Measurements from ENCODE around the gene P2RX3. TPM values are rescaled to one million over a fixed set of nuclear protein-coding genes. Genes with fewer than 3 reads are reported as not detected.

Gene P2RX3
- total RNA-seq, 2 donors from 2014 or later, result not detected

DNA sequence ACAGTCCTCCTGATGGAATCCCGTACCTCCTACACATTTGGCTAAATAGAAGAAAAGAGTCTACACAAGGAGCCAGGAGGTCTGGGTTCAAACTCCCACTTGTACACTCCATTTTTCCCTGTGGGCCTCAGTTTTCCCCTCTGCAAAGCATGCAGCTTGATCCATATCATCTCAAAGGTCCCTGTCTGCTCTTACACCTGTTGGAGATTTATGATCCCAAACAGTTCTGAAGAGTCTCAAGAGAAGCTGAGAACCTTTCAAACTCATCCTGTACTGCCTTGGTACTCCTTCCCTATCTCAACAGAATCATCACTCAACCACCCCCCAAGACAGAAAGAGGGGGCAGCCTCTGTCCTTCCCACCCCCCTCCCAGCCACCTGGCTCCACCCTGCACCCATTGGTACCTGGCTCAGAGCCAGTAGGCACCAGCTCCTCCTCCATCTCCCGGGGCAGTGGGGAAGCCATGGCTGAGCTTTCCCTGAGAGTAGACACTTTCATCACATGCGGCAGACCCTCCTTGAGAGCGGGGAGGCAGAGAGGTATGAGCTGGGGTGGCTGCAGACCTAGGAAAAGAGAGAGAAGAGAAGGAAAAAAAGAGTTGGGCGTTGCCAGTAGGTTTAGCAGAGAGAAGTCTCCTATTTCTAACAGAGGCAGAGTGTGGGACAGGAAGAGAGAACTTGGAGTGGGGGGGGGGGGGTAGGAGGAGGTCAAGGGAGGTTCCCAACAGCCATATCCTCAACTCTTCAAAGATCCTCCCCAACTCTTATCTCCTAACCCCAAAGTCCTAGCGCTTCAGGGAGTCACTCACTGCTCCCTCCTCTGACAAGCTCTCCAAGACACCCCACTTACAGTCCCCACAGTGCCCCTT is 16.5 kb upstream of the P2RX3 start:
- Histone ChIP-seq H3K27me3 (ENCODE audit: control insufficient read depth, insufficient read depth, low read length, poor library complexity, severe bottlenecking) (no peaks in the 10 kb centered on the region), H3K36me3 (ENCODE audit: control insufficient read depth, insufficient read depth, low read length) (peaks cover 34% of the 10 kb centered on the region), H3K9ac (ENCODE audit: extremely low read depth, low read length, poor library complexity, severe bottlenecking) (no peak overlapping the region), H3K4me1 (ENCODE audit: control insufficient read depth, insufficient read depth, low read length) (peaks cover 26% of the 10 kb centered on the region), H3K27ac (ENCODE audit: low read depth, low read length) (peak overlapping the region; percentile 32), H3K4me3 (ENCODE audit: low read length) (no peak overlapping the region), H3K9me3 (ENCODE audit: control insufficient read depth, low read length) (no peaks in the 10 kb centered on the region)
- H3K36me3 Mint-ChIP-seq (ENCODE audit: low read depth), result peaks cover 34% of the 10 kb centered on the region
- 90 to 100% methylated on average over 2 to 6 of the region's 6 CpGs for WGBS, 2 experiments (ENCODE audit: insufficient coverage in 1 of 2, insufficient read length in 1 of 2)
- no peaks in the 10 kb centered on the region for H3K9me3 Mint-ChIP-seq
- H3K4me1 Mint-ChIP-seq, result peaks cover 32% of the 10 kb centered on the region
- no peak for DNase-seq
- no peak for TF ChIP-seq CTCF (conservative IDR thresholded peaks at IDR 0.05)
- peak overlapping the region; percentile 84 for H3K4me3 Mint-ChIP-seq
- H3K27me3 Mint-ChIP-seq (ENCODE audit: insufficient read depth), result no peaks in the 10 kb centered on the region
- H3K27ac Mint-ChIP-seq, result peak overlapping the region; percentile 83

- H3K9ac ChIP-seq (ENCODE audit: extremely low read depth, low read length, poor library complexity, severe bottlenecking), result no peak overlapping the region
- Mint-ChIP-seq H3K27ac (peak overlapping the region; percentile 92), H3K27me3 (ENCODE audit: insufficient read depth) (no peaks in the 10 kb centered on the region), H3K4me3 (peak overlapping the region; percentile 84), H3K36me3 (ENCODE audit: low read depth) (peaks cover 43% of the 10 kb centered on the region), H3K9me3 (no peaks in the 10 kb centered on the region), H3K4me1 (peaks cover 32% of the 10 kb centered on the region)
- no peaks in the 10 kb centered on the region for H3K9me3 ChIP-seq (ENCODE audit: control insufficient read depth, low read length)
- peak overlapping the region; percentile 92 for H3K4me3 ChIP-seq (ENCODE audit: low read length)
- peak overlapping the region; percentile 32 for H3K27ac ChIP-seq (ENCODE audit: low read depth, low read length)
- 26 to 55% methylated on average over 7 to 12 of the region's 13 CpGs for WGBS, 2 experiments (ENCODE audit: insufficient coverage in 1 of 2, insufficient read length in 1 of 2)
- H3K36me3 ChIP-seq (ENCODE audit: control insufficient read depth, insufficient read depth, low read length), result peaks cover 35% of the 10 kb centered on the region
- H3K27me3 ChIP-seq (ENCODE audit: control insufficient read depth, insufficient read depth, low read length, poor library complexity, severe bottlenecking), result no peaks in the 10 kb centered on the region
- no peak for TF ChIP-seq CTCF (conservative IDR thresholded peaks at IDR 0.05)
- H3K4me1 ChIP-seq (ENCODE audit: control insufficient read depth, insufficient read depth, low read length), result peaks cover 26% of the 10 kb centered on the region
- DNase-seq, result peak; percentile 90
Observed at GRCh38 chr11:57322256-57323166, 15.6 kb upstream of the P2RX3 start.

DNA sequence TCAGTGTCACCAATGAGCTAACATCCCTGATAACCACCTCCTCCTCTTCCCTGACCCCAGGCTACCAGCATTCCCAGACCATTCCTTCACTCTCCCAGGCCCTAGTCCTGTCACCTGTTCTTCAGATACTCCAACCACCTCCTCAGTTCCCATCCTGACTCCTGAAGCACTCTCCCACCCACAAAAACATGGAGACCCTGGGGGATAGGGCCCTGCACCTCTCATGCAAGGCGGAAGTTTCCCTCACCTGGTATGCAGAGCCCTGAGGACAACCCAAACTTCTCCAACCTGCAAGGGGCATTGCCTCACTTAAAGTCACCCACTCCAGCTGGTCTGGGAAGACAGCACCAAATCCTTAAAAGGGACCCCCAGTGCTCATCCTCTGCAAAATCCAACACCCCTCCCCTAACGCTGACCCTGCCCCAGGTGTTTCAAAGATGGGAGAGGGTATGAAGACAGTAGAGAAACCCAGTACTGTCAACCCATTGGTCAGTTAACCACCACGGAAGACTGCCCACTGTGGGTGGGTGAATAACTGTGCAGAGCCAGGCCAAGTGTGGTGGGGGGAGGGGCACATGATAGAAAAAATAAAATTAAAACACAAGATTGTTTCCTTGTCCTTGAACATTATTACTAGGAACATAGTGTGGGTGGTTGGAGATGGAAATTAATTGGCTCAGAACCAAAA is 14.8 kb upstream of the P2RX3 start:
- H3K4me1 Mint-ChIP-seq, result peaks cover 29% of the 10 kb centered on the region
- Histone ChIP-seq H3K36me3 (ENCODE audit: control insufficient read depth, insufficient read depth, low read length) (peaks cover 36% of the 10 kb centered on the region), H3K4me1 (ENCODE audit: control insufficient read depth, insufficient read depth, low read length) (peaks cover 26% of the 10 kb centered on the region), H3K4me3 (ENCODE audit: low read length) (peak overlapping the region; percentile 92), H3K9ac (ENCODE audit: extremely low read depth, low read length, poor library complexity, severe bottlenecking) (peak overlapping the region; percentile 68), H3K27me3 (ENCODE audit: control insufficient read depth, insufficient read depth, low read length, poor library complexity, severe bottlenecking) (no peaks in the 10 kb centered on the region), H3K27ac (ENCODE audit: low read depth, low read length) (peak overlapping the region; percentile 99), H3K9me3 (ENCODE audit: control insufficient read depth, low read length) (no peaks in the 10 kb centered on the region)
- H3K9me3 Mint-ChIP-seq, result no peaks in the 10 kb centered on the region
- no peak for TF ChIP-seq CTCF (conservative IDR thresholded peaks at IDR 0.05)
- H3K27me3 Mint-ChIP-seq (ENCODE audit: insufficient read depth), result no peaks in the 10 kb centered on the region
- H3K4me3 Mint-ChIP-seq, result peak overlapping the region; percentile 84
- WGBS, 2 experiments (ENCODE audit: insufficient coverage in 1 of 2, insufficient read length in 1 of 2), result 43 to 61% methylated on average over 1 to 3 of the region's 3 CpGs
- no peak for DNase-seq
- peaks cover 46% of the 10 kb centered on the region for H3K36me3 Mint-ChIP-seq (ENCODE audit: low read depth)
- peak overlapping the region; percentile 92 for H3K27ac Mint-ChIP-seq

Measured in endodermal cell (in vitro differentiated cells).